PC-3 (cell line): ENCODE results near the gene PHF2. TPM values are rescaled to one million over a fixed set of nuclear protein-coding genes. Genes with fewer than 3 reads are reported as not detected.

Experiments
- ATAC-seq: fragments of 200-7000 bp; cut with Tn5 transposase; 2 replicates; pipeline ENCODE4 v1.9.1; 2020; ENCODE audit warnings: mild to moderate bottlenecking, moderate library complexity
- BruUV-seq: library from RNA; stranded (reverse); fragments of 400-500 nt; replicated peaks from 2 replicates; lab custom pipeline; 2021; lab: Mats Ljungman, UMichigan
- CTCF ChIA-PET: fragments of 300-600 bp; sonication (Branson Sonifier 250); formaldehyde crosslinking; loops from one replicate; lab custom pipeline; 2022; ENCODE audit warnings: antibody characterized with exemption; lab: Charles Lee
- POLR2A ChIA-PET: fragments of 300-600 bp; sonication (Branson Sonifier 250); formaldehyde crosslinking; loops from one replicate; lab custom pipeline; 2022; ENCODE audit warnings: antibody characterized with exemption; ENCODE audit not compliant: unreplicated experiment; lab: Charles Lee
- DNase-seq: peaks from one replicate; pipeline ENCODE4 v3.0.0-alpha.2; 2015
- H2AFZ ChIP-seq: fragments of 300-600 bp; sonication (generic); 2 replicates; pipeline ENCODE4 v1.6.0; 2016; ENCODE audit warnings: antibody characterized with exemption, low read length
- H3F3A ChIP-seq: fragments of 300-600 bp; sonication (generic); one replicate; pipeline ENCODE4 v1.6.0; 2017; ENCODE audit warnings: antibody characterized with exemption, low read length, control low read depth, mild to moderate bottlenecking; ENCODE audit not compliant: unreplicated experiment
- H3K27ac ChIP-seq: fragments of 300-600 bp; sonication (generic); 2 replicates; pipeline ENCODE4 v1.5.1; 2016; ENCODE audit warnings: mild to moderate bottlenecking, low read length
- H3K27me3 ChIP-seq: fragments of 300-600 bp; sonication (generic); 2 replicates; pipeline ENCODE4 v1.6.1; 2016; ENCODE audit warnings: low read length, mixed read lengths
- H3K36me3 ChIP-seq: fragments of 300-600 bp; sonication (generic); 2 replicates; pipeline ENCODE4 v1.6.1; 2016; ENCODE audit warnings: low read depth, mixed run types, low read length, mixed read lengths
- H3K4me1 ChIP-seq: fragments of 300-600 bp; sonication (generic); 2 replicates; pipeline ENCODE4 v1.5.1; 2016; ENCODE audit warnings: low read length; ENCODE audit not compliant: insufficient read depth
- H3K4me2 ChIP-seq: fragments of 300-600 bp; sonication (generic); 2 replicates; pipeline ENCODE4 v1.6.0; 2016; ENCODE audit warnings: low read length
- H3K4me3 ChIP-seq: fragments of 300-600 bp; sonication (generic); 2 replicates; pipeline ENCODE4 v1.5.1; 2016; ENCODE audit warnings: mild to moderate bottlenecking, low read length, mixed read lengths
- H3K79me2 ChIP-seq: fragments of 300-600 bp; sonication (generic); 2 replicates; pipeline ENCODE4 v1.6.1; 2017; ENCODE audit warnings: low read length, mixed read lengths
- H3K9ac ChIP-seq: fragments of 300-600 bp; sonication (generic); 2 replicates; pipeline ENCODE4 v1.6.0; 2016; ENCODE audit warnings: mild to moderate bottlenecking, low read length
- H3K9me2 ChIP-seq: fragments of 300-600 bp; sonication (generic); replicated peaks from 2 replicates; pipeline ENCODE4 v1.6.1; 2016; ENCODE audit warnings: mixed run types, low read length, mixed read lengths
- H3K9me3 ChIP-seq: fragments of 300-600 bp; sonication (generic); 2 replicates; pipeline ENCODE4 v1.6.1; 2016; ENCODE audit warnings: low read length, mixed read lengths
- H4K20me1 ChIP-seq: fragments of 300-600 bp; sonication (generic); 2 replicates; pipeline ENCODE4 v1.6.1; 2016; ENCODE audit warnings: low read length, mixed read lengths
- EZH2 ChIP-seq: fragments of 300-600 bp; sonication (generic); IDR thresholded peaks from one replicate; pipeline ENCODE4 v1.6.1; 2017; ENCODE audit warnings: antibody characterized with exemption, mild to moderate bottlenecking, low read length; ENCODE audit not compliant: unreplicated experiment
- EZH2phosphoT487 ChIP-seq: fragments of 300-600 bp; sonication (generic); IDR thresholded peaks from 2 replicates; pipeline ENCODE4 v1.6.1; 2018; ENCODE audit warnings: mild to moderate bottlenecking, antibody characterized with exemption, low read length, borderline replicate concordance
- intact Hi-C: fragments of 100-400 bp; cut with micrococcal nuclease; formaldehyde crosslinking; loops from 2 replicates; pipeline ENCODE4 v1.9.0; 2023
- microRNA-seq: library from miRNA; unstranded; fragments of <30 nt; microRNA quantifications from one replicate; pipeline ENCODE4 v1.1.0, GENCODE V29; 2020; ENCODE audit not compliant: unreplicated experiment
- total RNA-seq: library from RNA; depleted of rRNA; stranded (reverse); fragments of >200 nt; gene quantifications from 2 replicates; pipeline ENCODE4 v1.2.3, GENCODE V29; 2014; rRNA removed
- TF ChIP-seq, protein P1 (sequence below): fragments of 300-600 bp; sonication (generic); conservative IDR thresholded peaks from 2 replicates; pipeline ENCODE4 v1.5.1; 2017; ENCODE audit warnings: antibody characterized with exemption, low read depth, mild to moderate bottlenecking, low read length

PHF2 gene
- total RNA-seq, 1 experiment from 2014 or later, result 10.6 TPM

GRCh38 chr9:93726147-93726546, 149.8 kb downstream of the PHF2 start:
- no peak for ATAC-seq
- Histone ChIP-seq H3F3A (no peaks in the 10 kb centered on the region), H3K27me3 (peaks cover 38% of the 10 kb centered on the region), H3K27ac (no peak overlapping the region), H3K9ac (no peak overlapping the region), H3K9me3 (no peaks in the 10 kb centered on the region), H3K79me2 (no peaks in the 10 kb centered on the region), H3K4me2 (no peak overlapping the region), H3K36me3 (no peaks in the 10 kb centered on the region), H3K4me1 (no peaks in the 10 kb centered on the region), H3K9me2 (no peaks in the 10 kb centered on the region), H2AFZ (no peak overlapping the region), H4K20me1 (no peaks in the 10 kb centered on the region), H3K4me3 (no peak overlapping the region)
- POLR2A ChIA-PET, result no interaction called here
- intact Hi-C loops, result no loop called here
- BruUV-seq, result no TSS peak
- CTCF ChIA-PET, result no interaction called here
- DNase-seq, result no peak
- TF ChIP-seq, protein P1, sequence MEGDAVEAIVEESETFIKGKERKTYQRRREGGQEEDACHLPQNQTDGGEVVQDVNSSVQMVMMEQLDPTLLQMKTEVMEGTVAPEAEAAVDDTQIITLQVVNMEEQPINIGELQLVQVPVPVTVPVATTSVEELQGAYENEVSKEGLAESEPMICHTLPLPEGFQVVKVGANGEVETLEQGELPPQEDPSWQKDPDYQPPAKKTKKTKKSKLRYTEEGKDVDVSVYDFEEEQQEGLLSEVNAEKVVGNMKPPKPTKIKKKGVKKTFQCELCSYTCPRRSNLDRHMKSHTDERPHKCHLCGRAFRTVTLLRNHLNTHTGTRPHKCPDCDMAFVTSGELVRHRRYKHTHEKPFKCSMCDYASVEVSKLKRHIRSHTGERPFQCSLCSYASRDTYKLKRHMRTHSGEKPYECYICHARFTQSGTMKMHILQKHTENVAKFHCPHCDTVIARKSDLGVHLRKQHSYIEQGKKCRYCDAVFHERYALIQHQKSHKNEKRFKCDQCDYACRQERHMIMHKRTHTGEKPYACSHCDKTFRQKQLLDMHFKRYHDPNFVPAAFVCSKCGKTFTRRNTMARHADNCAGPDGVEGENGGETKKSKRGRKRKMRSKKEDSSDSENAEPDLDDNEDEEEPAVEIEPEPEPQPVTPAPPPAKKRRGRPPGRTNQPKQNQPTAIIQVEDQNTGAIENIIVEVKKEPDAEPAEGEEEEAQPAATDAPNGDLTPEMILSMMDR, result no peak
- TF ChIP-seq EZH2phosphoT487 (no peak), EZH2 (no peak)

Small RNAs within 50 kb of the gene (microRNA-seq; reads per million reads assigned to microRNA genes)
- gene MIR548AU, result not detected

Other genes starting within 250 kb of the PHF2 start
- gene FAM120A, start 124.9 kb upstream of the PHF2 start, total RNA-seq, result 89.6 and 95.4 TPM in 2 replicates
- 37.6 and 39.8 TPM in 2 replicates for gene FAM120AOS, start 123.0 kb upstream of the PHF2 start, total RNA-seq